ENCODE measurements around the gene SYNGR1.

- TF ChIP-seq HMGXB4 (CRISPR knock-in tag; IDR thresholded peaks at IDR 0.05; ENCODE audit: borderline replicate concordance): no peak
- TF ChIP-seq RAD21 (conservative IDR thresholded peaks at IDR 0.05 in 1 of 2, IDR thresholded peaks at IDR 0.05 in 1 of 2): no peak
- TF ChIP-seq MAFK (IDR thresholded peaks at IDR 0.05; ENCODE audit: partially characterized antibody): no peak
- TF ChIP-seq CTCF (IDR thresholded peaks at IDR 0.05): no peak
- TF ChIP-seq SMC3 (IDR thresholded peaks at IDR 0.05): no peak
- no peak for TF ChIP-seq MYC (IDR thresholded peaks at IDR 0.05; ENCODE audit: borderline replicate concordance, low read length)
- no peak for TF ChIP-seq CHD2 (IDR thresholded peaks at IDR 0.05; ENCODE audit: low read length, partially characterized antibody)
- no peak for TF ChIP-seq HES2 (IDR thresholded peaks at IDR 0.05)
- TF ChIP-seq POLR2A (IDR thresholded peaks at IDR 0.05; ENCODE audit: low read length): no peak
These were observed 69.3 kb downstream of the SYNGR1 start for GRCh38 chr22:39419096-39419495.

Measured in A549 (cell line).